OCI-LY7 (cell line): ENCODE measurements around the gene POLA1.

ENCODE experiments used
- CTCF ChIP-seq: fragments of 200-600 bp; sonication (generic); conservative IDR thresholded peaks from 2 replicates; pipeline ENCODE4 v1.5.1; 2014; ENCODE audit warnings: mild to moderate bottlenecking, antibody characterized with exemption, low read length, moderate library complexity, mixed read lengths
- EZH2phosphoT487 ChIP-seq: fragments of 200-600 bp; sonication (generic); IDR thresholded peaks from 2 replicates; pipeline ENCODE4 v1.6.1; 2018; ENCODE audit warnings: low read depth, borderline replicate concordance, mild to moderate bottlenecking, mixed run types, antibody characterized with exemption, low read length, moderate library complexity, mixed read lengths

GRCh38 chrX:25010784-25011588 lies 317.3 kb downstream of the POLA1 start:
- no peak for TF ChIP-seq CTCF
- no peak for TF ChIP-seq EZH2phosphoT487
